ENCODE results near the gene IL15RA. TPM values are rescaled to one million over a fixed set of nuclear protein-coding genes. Genes with fewer than 3 reads are reported as not detected.

The IL15RA gene
- polyA plus RNA-seq, 2 of the 4 experiments (the other 2 are of a cell fraction) = 0.46 to 0.83 TPM

GRCh38 chr10:5964736-5965135, 12.6 kb downstream of the IL15RA start:
- peak in 1 of 2 experiments; percentile 31; a peak in 1 of 6 replicates for ATAC-seq

GRCh38 chr10:5963591-5963990, 13.8 kb downstream of the IL15RA start:
- 69% methylated on average over 10 of the region's 10 CpGs for WGBS (ENCODE audit: missing lambda C conversion rate)
- Histone ChIP-seq H3K9me3 (no peaks in the 10 kb centered on the region), H3K27ac (no peak overlapping the region), H3K4me3 (no peak overlapping the region), H3K4me2 (no peak overlapping the region), H3K4me1 (peaks cover 8% of the 10 kb centered on the region; the same call in 2 of the 3 replicates)
- TF ChIP-seq CTCF (IDR thresholded peaks at IDR 0.05) = no peak
- no peak for TF ChIP-seq MAZ (IDR thresholded peaks at IDR 0.05; ENCODE audit: borderline replicate concordance, low read depth, low read length)
- TF ChIP-seq JUNB (IDR thresholded peaks at IDR 0.05) = no peak
- TF ChIP-seq SMC3 (IDR thresholded peaks at IDR 0.05) = no peak
- TF ChIP-seq POLR2AphosphoS2 (conservative IDR thresholded peaks at IDR 0.05; ENCODE audit: low read length) = no peak
- TF ChIP-seq NPAS2 (CRISPR knock-in tag; IDR thresholded peaks at IDR 0.05; ENCODE audit: borderline replicate concordance) = no peak
- TF ChIP-seq ZC3H11A (IDR thresholded peaks at IDR 0.05) = no peak
- no peak for TF ChIP-seq ESRRA (IDR thresholded peaks at IDR 0.05; ENCODE audit: borderline replicate concordance, low read length)
- TF ChIP-seq HOXA7 (CRISPR knock-in tag; IDR thresholded peaks at IDR 0.05) = no peak
- TF ChIP-seq ZSCAN20 (CRISPR knock-in tag; IDR thresholded peaks at IDR 0.05) = no peak
- ChIA-PET POLR2A (no interaction called here), CTCF (interaction anchor here (1.1 to 1.4 kb wide), 2 partner anchors 11 to 22 kb away, joined by 3 to 4 read pairs; no protein-coding TSS in a partner anchor)
- ATAC-seq (no peak), FAIRE-seq (no peak), DNase-seq (ENCODE audit: low read depth in 1 of 2, low spot score in 1 of 2) (no peak)

More at GRCh38 chr10:5964736-5965135, 12.6 kb downstream of the IL15RA start:
- WGBS (ENCODE audit: missing lambda C conversion rate) = 78% methylated on average over 13 of the region's 13 CpGs
- Histone ChIP-seq H3K9me3 (no peaks in the 10 kb centered on the region), H3K4me3 (no peak overlapping the region), H3K27ac (no peak overlapping the region), H3K4me2 (no peak overlapping the region), H3K4me1 (no peaks in the 10 kb centered on the region)
- CTCF ChIA-PET = interaction anchor here (1.3 to 1.4 kb wide), 3 partner anchors 13 to 49 kb away, joined by 3 to 4 read pairs (median 4); partner anchors contain the start of gene IL15RA
- POLR2A ChIA-PET = no interaction called here
- FAIRE-seq = no peak
- no peak for DNase-seq (ENCODE audit: low read depth in 1 of 2, low spot score in 1 of 2)
- no peak for TF ChIP-seq POLR2A (IDR thresholded peaks at IDR 0.05; ENCODE audit: low read length)
- no peak for TF ChIP-seq RCOR1 (IDR thresholded peaks at IDR 0.05; ENCODE audit: low read depth, low read length)
- no peak for TF ChIP-seq HEYL (CRISPR knock-in tag; IDR thresholded peaks at IDR 0.05)
- TF ChIP-seq HOXB5 (CRISPR knock-in tag; IDR thresholded peaks at IDR 0.05) = no peak
- TF ChIP-seq JUNB (IDR thresholded peaks at IDR 0.05) = no peak
- no peak for TF ChIP-seq RARB (CRISPR knock-in tag; IDR thresholded peaks at IDR 0.05)
- no peak for TF ChIP-seq MAZ (IDR thresholded peaks at IDR 0.05; ENCODE audit: borderline replicate concordance, low read depth, low read length)
- no peak for TF ChIP-seq KDM5A (IDR thresholded peaks at IDR 0.05)
- no peak for TF ChIP-seq GATA3 (IDR thresholded peaks at IDR 0.05; ENCODE audit: borderline replicate concordance)

GRCh38 chr10:5963071-5963470, 14.3 kb downstream of the IL15RA start:
- ATAC-seq (peak in 1 of 2 experiments; percentile 43; a peak in 2 of 6 replicates), FAIRE-seq (no peak), DNase-seq (ENCODE audit: low read depth in 1 of 2, low spot score in 1 of 2) (no peak)
- no peak overlapping the region for H3K4me2 ChIP-seq
- TF ChIP-seq CTCF (IDR thresholded peaks at IDR 0.05) (no peak), EP300 (IDR thresholded peaks at IDR 0.05) (no peak), RARB (CRISPR knock-in tag; IDR thresholded peaks at IDR 0.05) (no peak), NFE2L2 (conservative IDR thresholded peaks at IDR 0.05; ENCODE audit: low read length) (no peak), RAD21 (conservative IDR thresholded peaks at IDR 0.05 in 1 of 2, IDR thresholded peaks at IDR 0.05 in 1 of 2) (no peak), FOSB (CRISPR knock-in tag; IDR thresholded peaks at IDR 0.05) (no peak), CHD2 (IDR thresholded peaks at IDR 0.05; ENCODE audit: low read length, partially characterized antibody) (no peak), HMGXB4 (CRISPR knock-in tag; IDR thresholded peaks at IDR 0.05; ENCODE audit: borderline replicate concordance) (no peak), ZC3H11A (IDR thresholded peaks at IDR 0.05) (no peak), TFCP2L1 (CRISPR knock-in tag; IDR thresholded peaks at IDR 0.05) (no peak), ESRRA (IDR thresholded peaks at IDR 0.05; ENCODE audit: borderline replicate concordance, low read length) (no peak), NPAS2 (CRISPR knock-in tag; IDR thresholded peaks at IDR 0.05; ENCODE audit: borderline replicate concordance) (no peak)
- TF ChIP-seq, protein P1, sequence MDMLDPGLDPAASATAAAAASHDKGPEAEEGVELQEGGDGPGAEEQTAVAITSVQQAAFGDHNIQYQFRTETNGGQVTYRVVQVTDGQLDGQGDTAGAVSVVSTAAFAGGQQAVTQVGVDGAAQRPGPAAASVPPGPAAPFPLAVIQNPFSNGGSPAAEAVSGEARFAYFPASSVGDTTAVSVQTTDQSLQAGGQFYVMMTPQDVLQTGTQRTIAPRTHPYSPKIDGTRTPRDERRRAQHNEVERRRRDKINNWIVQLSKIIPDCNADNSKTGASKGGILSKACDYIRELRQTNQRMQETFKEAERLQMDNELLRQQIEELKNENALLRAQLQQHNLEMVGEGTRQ (IDR thresholded peaks at IDR 0.05) = no peak
- TF ChIP-seq, protein P2, sequence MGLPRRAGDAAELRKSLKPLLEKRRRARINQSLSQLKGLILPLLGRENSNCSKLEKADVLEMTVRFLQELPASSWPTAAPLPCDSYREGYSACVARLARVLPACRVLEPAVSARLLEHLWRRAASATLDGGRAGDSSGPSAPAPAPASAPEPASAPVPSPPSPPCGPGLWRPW (IDR thresholded peaks at IDR 0.05) = no peak
- H3K4me1 ChIP-seq = peaks cover 13% of the 10 kb centered on the region; the same call in 2 of the 3 replicates
- WGBS (ENCODE audit: missing lambda C conversion rate) = 71% methylated on average over 7 of the region's 7 CpGs
- no peak overlapping the region for H3K27ac ChIP-seq
- no peaks in the 10 kb centered on the region for H3K9me3 ChIP-seq
- CTCF ChIA-PET = interaction anchor here (1.1 kb wide), 1 partner anchor 11 kb away, joined by 3 read pairs; no protein-coding TSS in a partner anchor
- POLR2A ChIA-PET = no interaction called here
- H3K4me3 ChIP-seq = no peak overlapping the region
